ENCODE data around the gene RPP14.
"Not testable (repeated sequence)": the region's sequence is repeated elsewhere in the genome, so short reads cannot be mapped to it uniquely, and the experiment has no call there.

The RPP14 gene

DNA sequence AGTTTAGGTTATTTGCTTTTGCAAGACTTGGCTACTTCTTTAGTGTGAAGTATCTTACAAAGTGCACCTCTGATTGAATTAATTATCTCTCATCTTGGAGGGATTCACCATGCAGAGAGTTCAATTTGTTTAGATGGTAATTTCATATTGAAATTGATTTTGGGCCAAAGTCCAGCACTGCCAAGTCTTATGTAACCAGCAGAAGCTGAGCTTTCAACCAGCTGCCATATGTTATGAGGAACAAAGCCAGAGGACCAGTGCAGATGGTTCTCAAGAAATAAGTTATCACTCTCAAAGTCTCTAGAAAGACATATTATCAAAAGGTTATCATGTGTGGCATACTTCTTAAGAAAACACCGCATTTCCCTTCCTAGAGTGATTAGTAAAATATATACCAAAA is 39.5 kb upstream of the RPP14 start:
- TF ChIP-seq, protein P1, sequence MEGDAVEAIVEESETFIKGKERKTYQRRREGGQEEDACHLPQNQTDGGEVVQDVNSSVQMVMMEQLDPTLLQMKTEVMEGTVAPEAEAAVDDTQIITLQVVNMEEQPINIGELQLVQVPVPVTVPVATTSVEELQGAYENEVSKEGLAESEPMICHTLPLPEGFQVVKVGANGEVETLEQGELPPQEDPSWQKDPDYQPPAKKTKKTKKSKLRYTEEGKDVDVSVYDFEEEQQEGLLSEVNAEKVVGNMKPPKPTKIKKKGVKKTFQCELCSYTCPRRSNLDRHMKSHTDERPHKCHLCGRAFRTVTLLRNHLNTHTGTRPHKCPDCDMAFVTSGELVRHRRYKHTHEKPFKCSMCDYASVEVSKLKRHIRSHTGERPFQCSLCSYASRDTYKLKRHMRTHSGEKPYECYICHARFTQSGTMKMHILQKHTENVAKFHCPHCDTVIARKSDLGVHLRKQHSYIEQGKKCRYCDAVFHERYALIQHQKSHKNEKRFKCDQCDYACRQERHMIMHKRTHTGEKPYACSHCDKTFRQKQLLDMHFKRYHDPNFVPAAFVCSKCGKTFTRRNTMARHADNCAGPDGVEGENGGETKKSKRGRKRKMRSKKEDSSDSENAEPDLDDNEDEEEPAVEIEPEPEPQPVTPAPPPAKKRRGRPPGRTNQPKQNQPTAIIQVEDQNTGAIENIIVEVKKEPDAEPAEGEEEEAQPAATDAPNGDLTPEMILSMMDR (IDR thresholded peaks at IDR 0.05; ENCODE audit: low read depth, low read length, poor library complexity, severe bottlenecking): no peak
- no peak for TF ChIP-seq EZH2phosphoT487 (IDR thresholded peaks at IDR 0.05; ENCODE audit: borderline replicate concordance, low read length)
- no peaks in the 10 kb centered on the region for H3K4me1 ChIP-seq (ENCODE audit: control insufficient read depth, low read length)
- H3K9me2 ChIP-seq (replicated peaks; ENCODE audit: control insufficient read depth, low read length): no peaks in the 10 kb centered on the region
- no peaks in the 10 kb centered on the region for H3K79me2 ChIP-seq (ENCODE audit: control insufficient read depth, low read length)
- H3K9me3 ChIP-seq (ENCODE audit: control insufficient read depth, insufficient read depth, low read length): no peaks in the 10 kb centered on the region
- no peaks in the 10 kb centered on the region for H3K27me3 ChIP-seq (ENCODE audit: control insufficient read depth, low read length)
- no peak overlapping the region for H3K4me2 ChIP-seq (ENCODE audit: low read length)
- no peaks in the 10 kb centered on the region for H4K20me1 ChIP-seq (ENCODE audit: control insufficient read depth, insufficient read depth, low read depth, low read length)
- H3K36me3 ChIP-seq (ENCODE audit: control insufficient read depth, low read length): no peaks in the 10 kb centered on the region
- no peak overlapping the region for H3K4me3 ChIP-seq (ENCODE audit: low read length)
- no peak overlapping the region for H3K27ac ChIP-seq (ENCODE audit: low read depth, low read length)
- H3F3A ChIP-seq (ENCODE audit: control insufficient read depth, insufficient read depth): no peaks in the 10 kb centered on the region

DNA sequence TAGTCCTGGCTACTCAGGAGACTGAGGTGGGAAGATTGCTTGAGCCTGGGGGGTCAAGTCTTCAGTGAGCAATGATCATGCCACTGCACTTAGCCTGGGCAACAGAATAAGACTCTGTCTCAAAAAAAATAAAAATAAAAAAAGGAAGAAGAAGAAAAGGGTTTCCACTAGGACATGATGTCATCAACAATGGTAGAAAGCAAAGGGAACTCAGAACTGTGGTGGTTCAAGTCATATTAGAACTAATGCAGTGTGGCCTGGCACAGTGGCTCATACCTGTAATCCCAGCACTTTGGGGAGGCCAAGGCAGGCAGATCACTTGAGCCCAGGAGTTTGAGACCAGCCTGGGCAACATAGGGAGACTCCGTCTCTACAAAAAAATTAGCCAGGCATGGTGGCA is 38.5 kb upstream of the RPP14 start:
- not testable (repeated sequence) for H4K20me1 ChIP-seq (ENCODE audit: control insufficient read depth, insufficient read depth, low read depth, low read length); H3K4me3 ChIP-seq (ENCODE audit: low read length); H3K27ac ChIP-seq (ENCODE audit: low read depth, low read length); H3K9me3 ChIP-seq (ENCODE audit: control insufficient read depth, insufficient read depth, low read length); H3K79me2 ChIP-seq (ENCODE audit: control insufficient read depth, low read length); H3K4me2 ChIP-seq (ENCODE audit: low read length); H3K4me1 ChIP-seq (ENCODE audit: control insufficient read depth, low read length); H3K27me3 ChIP-seq (ENCODE audit: control insufficient read depth, low read length); H3K9me2 ChIP-seq (replicated peaks; ENCODE audit: control insufficient read depth, low read length); H3F3A ChIP-seq (ENCODE audit: control insufficient read depth, insufficient read depth); H3K36me3 ChIP-seq (ENCODE audit: control insufficient read depth, low read length)

DNA sequence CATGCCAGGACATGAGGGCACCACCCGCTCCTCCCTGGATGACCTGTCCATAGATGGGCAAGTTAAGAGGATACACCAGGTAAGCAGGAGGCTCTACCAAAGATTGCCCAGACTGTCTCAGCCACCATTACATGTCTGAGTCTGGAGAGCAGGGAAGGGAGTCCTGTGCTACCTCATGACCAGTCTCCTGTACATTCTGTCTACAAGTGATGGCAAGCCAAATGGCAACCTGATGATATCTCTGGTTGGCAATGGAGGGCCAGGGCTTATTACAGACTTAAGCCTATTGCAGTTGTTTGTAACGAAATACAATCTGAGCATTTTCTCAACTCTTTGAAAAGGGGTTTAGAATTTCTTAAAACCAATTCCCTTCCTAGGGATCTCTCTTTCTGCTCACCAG is 36.7 kb upstream of the RPP14 start:
- TF ChIP-seq EZH2phosphoT487 (IDR thresholded peaks at IDR 0.05; ENCODE audit: borderline replicate concordance, low read length): no peak
- TF ChIP-seq, protein P1 (IDR thresholded peaks at IDR 0.05; ENCODE audit: low read depth, low read length, poor library complexity, severe bottlenecking): no peak
- no peak overlapping the region for H3K4me3 ChIP-seq (ENCODE audit: low read length)
- H3K79me2 ChIP-seq (ENCODE audit: control insufficient read depth, low read length): no peaks in the 10 kb centered on the region
- H3F3A ChIP-seq (ENCODE audit: control insufficient read depth, insufficient read depth): no peaks in the 10 kb centered on the region
- H3K9me3 ChIP-seq (ENCODE audit: control insufficient read depth, insufficient read depth, low read length): no peaks in the 10 kb centered on the region
- no peak overlapping the region for H3K4me2 ChIP-seq (ENCODE audit: low read length)
- H4K20me1 ChIP-seq (ENCODE audit: control insufficient read depth, insufficient read depth, low read depth, low read length): no peaks in the 10 kb centered on the region
- H3K36me3 ChIP-seq (ENCODE audit: control insufficient read depth, low read length): no peaks in the 10 kb centered on the region
- no peaks in the 10 kb centered on the region for H3K27me3 ChIP-seq (ENCODE audit: control insufficient read depth, low read length)
- H3K4me1 ChIP-seq (ENCODE audit: control insufficient read depth, low read length): no peaks in the 10 kb centered on the region
- H3K9me2 ChIP-seq (replicated peaks; ENCODE audit: control insufficient read depth, low read length): no peaks in the 10 kb centered on the region
- H3K27ac ChIP-seq (ENCODE audit: low read depth, low read length): no peak overlapping the region

DNA sequence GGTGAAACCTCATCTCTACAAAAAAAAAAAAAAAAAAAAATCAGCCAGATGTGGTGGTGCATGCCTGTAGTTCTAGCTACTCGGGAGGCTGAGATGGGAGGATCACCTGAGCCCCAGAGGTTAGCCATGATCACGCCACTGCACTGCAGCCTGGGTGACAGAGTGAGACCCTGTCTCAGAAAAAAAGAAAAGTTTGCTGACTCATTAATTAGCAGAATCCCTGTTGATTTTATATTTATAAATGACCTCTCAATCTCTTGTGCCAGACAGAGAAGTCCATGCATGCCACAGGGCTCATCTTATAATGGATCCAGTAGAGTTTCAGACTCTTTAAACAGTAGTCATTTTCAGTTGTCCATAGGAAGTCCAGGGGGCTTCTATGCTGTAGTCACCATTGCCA is 35.6 kb upstream of the RPP14 start:
- Histone ChIP-seq H3K36me3 (ENCODE audit: control insufficient read depth, low read length) (no peaks in the 10 kb centered on the region), H3F3A (ENCODE audit: control insufficient read depth, insufficient read depth) (no peaks in the 10 kb centered on the region), H3K79me2 (ENCODE audit: control insufficient read depth, low read length) (no peaks in the 10 kb centered on the region), H3K4me3 (ENCODE audit: low read length) (no peak overlapping the region), H3K9me2 (replicated peaks; ENCODE audit: control insufficient read depth, low read length) (no peaks in the 10 kb centered on the region), H3K27ac (ENCODE audit: low read depth, low read length) (no peak overlapping the region), H3K27me3 (ENCODE audit: control insufficient read depth, low read length) (no peaks in the 10 kb centered on the region), H4K20me1 (ENCODE audit: control insufficient read depth, insufficient read depth, low read depth, low read length) (no peaks in the 10 kb centered on the region), H3K4me1 (ENCODE audit: control insufficient read depth, low read length) (no peaks in the 10 kb centered on the region), H3K4me2 (ENCODE audit: low read length) (no peak overlapping the region), H3K9me3 (ENCODE audit: control insufficient read depth, insufficient read depth, low read length) (no peaks in the 10 kb centered on the region)
- TF ChIP-seq, protein P1 (IDR thresholded peaks at IDR 0.05; ENCODE audit: low read depth, low read length, poor library complexity, severe bottlenecking): no peak
- no peak for TF ChIP-seq EZH2phosphoT487 (IDR thresholded peaks at IDR 0.05; ENCODE audit: borderline replicate concordance, low read length)

Measured in DOHH2 (cell line).